Muscle of arm (tissue), 12 donors: ENCODE data around the gene TPD52L2. TPM values are rescaled to one million over a fixed set of nuclear protein-coding genes. Genes with fewer than 3 reads are reported as not detected.
"Not testable (repeated sequence)": the region's sequence is repeated elsewhere in the genome, so short reads cannot be mapped to it uniquely, and the experiment has no call there.

Experiments
- DNase-seq: peaks from one replicate; pipeline ENCODE4 v3.0.0-alpha.2; 2013
- polyA plus RNA-seq, 12 donors: library from polyadenylated mRNA; unstranded; fragments of 120-200 nt; gene quantifications; one replicate each; pipeline ENCODE4 v1.2.1, GENCODE V29; 2013; ENCODE audit not compliant: insufficient read length in 12 of 12

Gene TPD52L2
- polyA plus RNA-seq, 12 donors, result 69.3 to 87.5 (median 77.7) TPM; not detected in 1

GRCh38 chr20:63833776-63834490 is 31.1 kb upstream of the TPD52L2 start:
- no peak for DNase-seq

GRCh38 chr20:63834491-63834880 is 30.6 kb upstream of the TPD52L2 start:
- no peak for DNase-seq

GRCh38 chr20:63835021-63835858 is 29.8 kb upstream of the TPD52L2 start:
- peak; percentile 85 for DNase-seq

- DNase-seq, result no peak
Observed at GRCh38 chr20:63836458-63837344, 28.4 kb upstream of the TPD52L2 start.

- DNase-seq, result no peak
Observed at GRCh38 chr20:63837479-63837878, 27.6 kb upstream of the TPD52L2 start.

GRCh38 chr20:63839620-63840019 is 25.4 kb upstream of the TPD52L2 start:
- DNase-seq, result no peak

GRCh38 chr20:63840405-63840828 is 24.7 kb upstream of the TPD52L2 start:
- DNase-seq, result no peak

GRCh38 chr20:63842258-63842657 is 22.8 kb upstream of the TPD52L2 start:
- DNase-seq, result no peak

- DNase-seq, result no peak
Observed at GRCh38 chr20:63843222-63843621, 21.8 kb upstream of the TPD52L2 start.

GRCh38 chr20:63843778-63844177 is 21.3 kb upstream of the TPD52L2 start:
- DNase-seq, result no peak

- no peak for DNase-seq
Observed at GRCh38 chr20:63844511-63844991, 20.5 kb upstream of the TPD52L2 start.

GRCh38 chr20:63846128-63846771 is 18.8 kb upstream of the TPD52L2 start:
- peak; percentile 77 for DNase-seq

GRCh38 chr20:63846888-63847236 is 18.2 kb upstream of the TPD52L2 start:
- no peak for DNase-seq

GRCh38 chr20:63847237-63848002 is 17.6 kb upstream of the TPD52L2 start:
- DNase-seq, result no peak

GRCh38 chr20:63848003-63848911 is 16.8 kb upstream of the TPD52L2 start:
- DNase-seq, result no peak

- no peak for DNase-seq
Observed at GRCh38 chr20:63850689-63851547, 14.2 kb upstream of the TPD52L2 start.

GRCh38 chr20:63851548-63851943 is 13.5 kb upstream of the TPD52L2 start:
- DNase-seq, result not testable (repeated sequence)

GRCh38 chr20:63853733-63854068 is 11.4 kb upstream of the TPD52L2 start:
- DNase-seq, result not testable (repeated sequence)
